Non-pigmented ciliary epithelial cell (primary cell): ENCODE measurements around the gene RGL4.

ENCODE experiments used
- DNase-seq: peaks from one replicate; pipeline ENCODE4 v3.0.0-alpha.2; 2010; ENCODE audit warnings: low read depth

RGL4 gene

DNA sequence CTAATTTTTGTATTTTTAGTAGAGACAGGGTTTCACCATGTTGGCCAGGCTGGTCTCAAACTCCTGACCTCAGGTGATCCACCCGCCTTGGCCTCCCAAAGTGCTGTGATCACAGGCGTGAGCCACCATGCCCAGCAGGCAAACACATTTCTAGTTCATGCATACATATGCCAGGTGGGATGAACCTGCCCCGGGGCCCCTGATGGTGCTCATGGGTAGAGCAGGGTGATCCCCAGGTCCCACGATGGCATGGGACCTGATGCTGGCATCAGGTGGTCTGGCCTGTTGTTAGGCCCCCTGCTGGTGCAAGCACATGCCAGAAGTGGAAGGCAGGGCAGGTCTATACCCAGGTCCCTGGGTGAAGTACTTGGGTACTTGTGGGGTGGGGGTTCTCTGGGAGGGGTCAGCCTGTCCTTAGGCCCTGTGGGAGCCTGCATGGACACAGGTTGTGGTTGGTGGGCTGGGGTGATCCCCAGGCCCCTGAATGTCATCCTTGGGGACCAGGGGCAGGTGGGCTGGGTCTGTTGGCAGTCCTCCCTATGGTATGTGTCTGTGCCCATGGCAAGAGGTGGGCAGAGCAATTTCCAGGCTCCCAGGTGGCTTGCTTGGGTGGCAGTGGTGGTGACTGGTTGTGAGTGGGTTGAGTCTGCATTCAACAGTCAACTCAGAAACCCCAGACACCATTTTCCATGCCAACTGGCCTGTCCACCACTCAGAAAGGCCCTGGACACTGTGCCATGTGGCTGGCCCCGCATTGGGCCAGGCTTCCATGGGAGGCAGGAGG lies 9.6 kb upstream of the RGL4 start:
- DNase-seq: no peak

DNA sequence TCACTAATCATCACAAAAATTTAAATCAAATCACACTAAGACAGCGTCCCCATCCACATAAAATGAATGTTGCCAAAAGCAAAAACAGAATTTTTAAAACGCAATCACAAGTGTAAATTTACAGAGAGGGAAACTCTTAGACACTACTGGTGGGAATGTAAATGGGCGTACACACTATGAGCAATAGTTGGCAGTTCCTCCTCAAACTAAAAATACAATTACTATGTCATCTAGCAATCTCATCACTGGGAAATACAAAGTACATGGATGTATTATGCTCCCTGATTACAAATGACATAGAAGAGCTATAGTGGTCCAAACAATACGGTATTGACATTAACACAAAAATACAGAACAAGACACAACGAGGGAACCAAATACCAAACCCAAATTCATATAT lies 8.7 kb upstream of the RGL4 start:
- DNase-seq: no peak

DNA sequence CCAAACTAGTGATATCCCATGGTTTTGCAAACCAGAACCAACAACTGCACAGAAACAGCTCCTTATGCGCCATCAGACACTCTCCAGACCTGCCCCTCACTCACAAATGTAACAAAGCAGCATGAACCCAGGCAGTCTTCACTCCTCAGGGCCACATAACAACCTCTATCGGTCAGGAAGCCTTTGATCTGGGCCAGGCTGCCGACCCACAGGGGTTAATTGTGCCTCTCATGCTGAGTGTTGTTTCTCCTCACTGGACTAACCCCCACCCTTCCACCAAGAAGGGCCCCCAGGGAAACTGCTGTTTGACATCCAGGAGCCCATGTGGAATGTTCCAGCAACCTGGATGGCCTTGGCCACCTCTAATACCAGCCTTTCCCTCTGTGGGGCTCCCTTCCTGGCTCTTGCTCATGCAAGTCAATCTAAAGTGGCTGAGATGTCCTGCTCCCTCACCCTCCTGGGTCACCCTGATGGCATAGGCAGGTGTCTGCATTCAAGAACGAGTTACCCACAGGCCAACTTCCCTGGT lies 7.9 kb upstream of the RGL4 start:
- DNase-seq: no peak

DNA sequence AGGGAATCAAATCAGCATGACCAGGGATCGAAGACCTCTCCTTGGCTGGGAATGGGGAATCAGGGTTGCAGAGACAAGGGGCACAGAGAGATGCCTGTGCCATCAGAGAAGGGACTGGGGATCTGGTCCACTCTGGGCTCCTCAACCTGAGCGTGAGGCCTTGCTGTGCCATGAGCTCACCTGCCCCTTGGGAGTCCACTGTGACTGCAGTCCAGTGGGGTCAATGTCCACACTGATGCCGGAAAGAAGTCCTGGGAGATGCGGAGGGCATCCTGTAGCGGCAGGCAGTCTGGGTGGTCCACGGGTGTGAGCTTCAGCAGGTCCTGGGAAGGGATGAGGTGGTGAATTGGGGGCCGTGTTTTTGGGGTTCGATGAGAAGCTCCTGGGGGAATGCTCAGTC lies 7.3 kb upstream of the RGL4 start:
- no peak for DNase-seq

DNA sequence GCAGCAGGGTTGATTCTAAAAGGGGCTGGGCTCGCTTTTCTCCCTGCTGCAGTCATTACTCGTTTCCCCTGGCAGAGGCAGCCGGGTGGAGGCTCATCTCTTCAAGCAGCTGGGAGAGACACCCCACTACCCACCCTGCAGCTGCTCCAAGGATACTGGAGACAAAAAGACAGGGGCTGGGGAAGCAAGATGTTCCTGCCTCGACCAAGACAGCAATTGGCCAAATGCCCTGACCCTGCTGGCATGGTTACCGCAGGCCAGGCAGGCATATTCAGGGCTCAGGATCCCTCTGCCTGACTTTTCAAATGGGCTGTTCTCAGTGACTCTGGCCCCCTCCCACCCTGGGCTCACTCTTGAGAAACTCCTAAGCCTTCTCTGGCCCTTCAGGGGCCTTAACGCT lies 6.8 kb upstream of the RGL4 start:
- no peak for DNase-seq

DNA sequence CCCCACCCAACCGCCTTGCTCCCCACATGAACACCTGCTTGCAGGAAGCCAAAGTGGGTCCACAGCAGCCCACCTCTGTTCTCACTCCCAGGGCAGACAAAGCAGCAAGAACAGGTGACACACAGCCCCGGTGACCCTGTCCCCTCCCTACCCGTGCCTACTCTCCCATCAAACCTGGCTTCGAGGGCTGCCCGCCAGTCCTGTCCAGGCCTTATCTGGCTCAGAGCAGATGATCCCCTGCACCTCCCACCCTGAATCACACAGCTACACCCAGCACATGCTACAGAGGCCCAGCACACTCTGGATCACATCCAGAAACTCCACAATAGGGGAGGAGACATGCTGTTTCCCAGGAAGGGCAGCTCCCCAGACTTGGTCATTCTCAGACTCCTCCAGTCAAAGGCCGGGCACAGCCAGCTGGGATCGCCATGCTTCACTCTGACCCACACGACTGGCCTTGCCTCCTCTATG lies 6.2 kb upstream of the RGL4 start:
- DNase-seq: no peak

DNA sequence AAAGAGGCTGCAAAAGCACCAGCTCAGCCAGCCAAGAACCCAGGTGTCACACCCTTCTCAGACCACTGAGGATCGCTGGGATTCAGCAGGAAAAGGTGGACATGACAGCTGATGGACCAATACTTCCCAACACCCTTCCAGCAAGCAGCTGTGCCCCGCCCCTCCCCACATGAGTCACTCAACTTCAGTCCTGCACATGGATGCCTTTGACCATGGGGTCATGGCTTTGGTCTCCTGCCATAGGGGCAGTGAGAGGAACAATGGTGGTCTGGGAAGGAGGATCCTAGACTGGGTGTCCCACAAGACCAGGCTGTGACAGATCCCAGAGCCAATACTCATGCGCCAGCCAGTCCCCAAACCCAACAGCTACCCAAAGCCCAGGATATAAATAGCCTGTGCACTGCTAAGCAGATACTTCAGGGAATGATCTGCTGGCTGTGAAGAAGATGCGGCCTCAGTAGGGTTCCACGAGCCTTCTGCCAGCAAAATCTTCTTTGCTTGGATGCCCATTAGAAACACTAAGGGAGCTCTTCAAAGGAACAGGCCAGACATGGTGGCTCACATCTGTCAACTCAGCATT lies 5.5 kb upstream of the RGL4 start:
- no peak for DNase-seq

DNA sequence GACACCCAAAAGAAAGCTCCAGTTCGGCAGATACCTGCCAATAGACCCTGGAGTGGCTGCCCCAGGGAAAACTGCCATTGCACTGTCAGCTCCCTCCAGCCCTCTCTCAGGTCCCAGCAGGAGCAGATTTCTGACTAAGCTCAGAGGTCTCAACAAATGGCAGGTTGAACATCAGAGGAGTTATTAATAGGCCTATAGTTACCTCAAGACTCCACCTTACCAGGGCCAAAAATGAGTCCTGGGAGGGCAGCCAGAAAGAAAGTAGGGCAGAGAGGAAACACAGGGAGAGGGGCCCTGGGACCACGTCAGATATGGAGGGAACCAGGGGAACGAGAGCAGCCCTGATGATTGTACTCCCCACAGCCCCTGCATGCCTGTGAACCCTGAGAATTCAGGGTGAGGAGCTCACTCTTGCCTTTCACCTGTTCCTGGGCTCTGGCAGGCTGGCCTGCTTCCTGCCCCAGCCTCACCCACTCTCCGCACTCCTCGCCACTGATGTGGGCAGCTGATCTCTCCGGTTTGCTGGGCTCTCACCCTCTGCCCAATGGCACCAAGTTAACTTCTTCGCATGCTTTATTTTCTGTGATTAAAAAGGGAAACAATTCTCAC lies 4.3 kb upstream of the RGL4 start:
- DNase-seq: no peak

DNA sequence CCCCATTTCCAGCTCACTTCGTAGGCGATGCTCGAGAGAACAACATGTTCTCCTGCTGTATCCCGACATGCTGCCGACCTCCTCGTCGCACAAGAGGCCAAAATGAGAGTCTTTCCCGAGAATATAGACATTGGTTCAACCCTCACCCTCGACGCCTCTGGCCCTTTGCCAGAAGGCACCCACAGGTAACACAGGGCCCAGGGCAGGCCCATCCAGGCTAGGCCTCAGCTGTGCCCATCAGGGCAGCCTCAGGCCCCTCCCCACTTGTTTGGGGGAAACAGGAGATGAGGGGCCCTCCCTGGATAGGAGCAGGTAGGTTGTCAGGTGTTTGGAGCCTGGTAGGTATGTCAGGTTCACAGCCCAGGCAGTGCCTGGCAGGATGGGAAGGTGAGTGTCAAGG lies 2.7 kb upstream of the RGL4 start:
- no peak for DNase-seq

DNA sequence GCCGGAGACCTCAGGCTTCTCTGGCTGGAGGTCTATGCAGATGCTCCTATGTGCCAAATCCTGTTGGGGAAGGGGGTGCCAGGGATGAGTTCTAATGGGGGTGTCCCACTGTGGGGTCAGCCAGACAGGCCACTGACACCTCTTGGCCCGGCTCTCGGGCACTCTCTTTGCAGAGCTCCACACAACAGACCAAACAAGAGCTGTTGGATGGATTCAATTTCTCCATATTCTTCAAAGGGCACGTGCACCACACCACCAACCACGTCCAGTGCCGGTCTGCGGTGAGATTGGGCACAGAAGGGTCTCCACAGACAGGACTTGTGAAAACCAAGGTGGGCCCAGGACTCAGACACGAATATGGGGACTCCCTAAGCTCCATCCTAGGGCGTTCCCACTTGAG lies 2.2 kb upstream of the RGL4 start:
- DNase-seq: no peak

DNA sequence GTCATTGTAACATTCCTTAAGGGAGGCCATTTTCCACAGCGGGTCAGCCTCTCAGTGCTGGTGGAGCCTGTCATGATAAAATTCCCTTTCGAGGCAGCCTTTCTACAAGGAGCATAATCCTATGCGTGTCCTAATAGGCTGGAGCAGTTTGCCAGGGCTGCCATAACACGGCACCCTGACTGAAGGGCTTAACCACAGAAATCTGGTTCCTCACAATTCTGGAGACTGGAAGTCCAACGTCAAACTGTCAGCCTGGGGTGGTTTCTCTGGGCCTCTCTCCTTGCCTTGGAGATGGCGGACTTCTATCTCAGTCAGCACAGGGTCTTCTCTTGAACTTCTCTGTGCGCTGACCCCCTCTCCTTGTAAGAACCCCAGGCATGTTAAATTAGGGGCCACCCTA lies 1.4 kb upstream of the RGL4 start:
- DNase-seq: no peak

DNA sequence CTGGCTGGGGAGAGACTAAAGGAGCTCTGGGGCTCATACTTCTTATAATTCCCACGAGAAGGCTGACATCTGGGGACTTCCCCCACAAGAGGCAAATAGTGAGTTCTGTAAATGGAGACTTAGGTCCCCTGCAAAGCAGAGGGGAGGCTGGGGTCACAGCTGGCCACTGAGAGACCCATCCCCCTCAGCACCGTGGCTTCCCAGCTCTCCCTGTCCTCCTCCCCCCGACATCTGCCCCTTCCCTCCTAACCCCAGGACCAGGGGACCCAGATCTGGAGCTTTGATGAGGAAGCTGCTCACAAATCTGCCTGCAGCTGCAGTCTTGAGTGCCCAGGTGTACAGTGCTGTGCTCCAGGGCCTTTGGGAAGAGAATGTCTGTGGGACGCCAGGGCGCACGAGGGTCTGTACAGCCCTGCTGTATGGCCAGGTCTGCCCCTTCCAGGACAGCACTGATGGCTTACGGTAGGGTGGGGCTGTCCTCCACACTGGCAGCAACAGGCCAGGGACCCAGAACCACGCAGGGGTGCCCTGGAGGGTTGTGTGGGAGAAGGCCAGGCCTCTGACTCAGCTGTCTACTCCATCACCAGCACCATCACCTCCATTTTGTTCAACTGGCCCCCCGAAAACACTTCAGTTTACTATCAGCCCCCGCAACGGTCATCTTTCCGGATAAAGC lies 1.1 kb downstream of the RGL4 start:
- DNase-seq: no peak

DNA sequence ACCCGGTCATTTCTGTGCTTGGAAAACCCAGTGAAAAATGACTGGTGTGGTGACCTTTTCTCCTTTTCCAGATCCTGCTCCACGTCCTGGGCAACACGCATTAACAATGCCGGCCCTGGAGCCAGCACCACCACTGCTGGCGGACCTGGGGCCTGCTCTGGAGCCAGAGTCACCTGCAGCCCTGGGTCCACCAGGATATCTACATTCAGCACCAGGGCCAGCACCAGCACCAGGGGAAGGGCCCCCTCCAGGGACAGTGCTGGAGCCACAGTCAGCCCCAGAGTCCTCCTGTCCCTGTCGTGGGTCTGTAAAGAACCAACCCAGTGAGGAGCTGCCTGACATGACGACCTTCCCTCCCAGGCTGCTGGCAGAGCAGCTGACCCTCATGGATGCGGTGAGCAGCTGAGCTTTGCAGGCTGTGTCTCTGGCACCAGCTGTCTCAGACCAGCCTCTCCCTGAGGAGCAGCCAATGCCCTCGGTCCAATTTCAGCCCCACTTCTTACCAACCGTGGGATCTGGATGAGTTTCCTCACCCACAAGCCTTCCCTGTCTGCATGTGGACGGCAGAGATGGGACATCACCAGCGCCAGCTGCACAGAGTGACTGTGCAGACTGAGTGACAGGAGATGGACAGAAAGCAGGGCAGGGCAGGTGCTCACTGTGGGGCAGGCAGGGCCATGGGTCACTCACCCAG lies 1.9 kb downstream of the RGL4 start:
- no peak for DNase-seq

DNA sequence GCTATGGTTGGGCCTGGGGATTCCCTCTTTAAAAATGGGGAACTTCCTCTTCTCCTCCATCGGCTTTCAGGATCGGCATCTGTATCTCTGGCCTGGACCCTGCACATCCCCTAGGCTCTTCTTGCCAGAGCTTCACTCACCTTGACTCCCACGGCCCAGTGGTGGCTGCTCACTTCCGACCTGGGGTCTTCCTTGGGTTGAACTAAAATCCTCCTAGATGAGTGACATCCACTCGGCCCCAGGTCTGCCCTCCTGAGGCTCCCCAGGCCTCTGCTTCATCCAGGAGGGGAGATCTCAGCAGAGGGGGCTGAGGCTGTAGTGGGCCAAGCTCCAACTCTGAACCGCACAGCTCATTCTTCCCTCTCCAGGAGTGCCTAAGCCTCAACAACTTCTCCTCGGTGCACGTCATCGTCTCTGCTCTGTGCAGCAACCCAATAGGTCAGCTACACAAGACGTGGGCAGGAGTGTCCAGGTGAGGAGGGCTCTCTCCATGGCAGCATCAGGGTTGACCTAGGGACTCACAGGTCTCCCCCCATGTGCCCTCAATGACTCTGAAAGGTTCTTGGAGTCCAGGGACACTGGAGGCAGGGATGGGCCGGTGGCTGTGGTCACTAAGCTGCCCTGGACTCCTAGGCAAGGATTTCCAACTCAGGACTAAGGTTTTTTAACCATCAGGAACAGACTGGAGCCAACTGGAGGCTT lies 3.3 kb downstream of the RGL4 start:
- DNase-seq: no peak

DNA sequence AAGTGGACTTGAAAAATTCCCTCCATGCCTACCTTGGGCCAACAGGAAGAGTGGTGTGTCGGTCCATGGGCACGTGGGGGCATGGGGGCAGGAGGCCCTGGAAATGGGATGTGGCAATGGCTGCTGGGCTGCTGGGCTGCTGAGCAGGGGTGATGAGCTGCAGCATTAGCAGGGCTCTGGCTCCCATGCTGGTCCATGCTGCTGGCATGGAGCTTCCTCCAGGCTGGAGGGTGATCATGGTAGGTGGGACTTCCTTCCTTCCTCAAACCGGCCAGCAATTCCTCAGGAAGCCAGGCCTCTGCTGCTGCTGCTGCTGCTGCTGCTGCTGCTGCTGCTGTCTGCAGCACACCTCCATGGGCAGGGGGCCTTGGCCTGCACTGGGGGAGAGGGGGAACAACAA lies 4.3 kb downstream of the RGL4 start:
- no peak for DNase-seq

DNA sequence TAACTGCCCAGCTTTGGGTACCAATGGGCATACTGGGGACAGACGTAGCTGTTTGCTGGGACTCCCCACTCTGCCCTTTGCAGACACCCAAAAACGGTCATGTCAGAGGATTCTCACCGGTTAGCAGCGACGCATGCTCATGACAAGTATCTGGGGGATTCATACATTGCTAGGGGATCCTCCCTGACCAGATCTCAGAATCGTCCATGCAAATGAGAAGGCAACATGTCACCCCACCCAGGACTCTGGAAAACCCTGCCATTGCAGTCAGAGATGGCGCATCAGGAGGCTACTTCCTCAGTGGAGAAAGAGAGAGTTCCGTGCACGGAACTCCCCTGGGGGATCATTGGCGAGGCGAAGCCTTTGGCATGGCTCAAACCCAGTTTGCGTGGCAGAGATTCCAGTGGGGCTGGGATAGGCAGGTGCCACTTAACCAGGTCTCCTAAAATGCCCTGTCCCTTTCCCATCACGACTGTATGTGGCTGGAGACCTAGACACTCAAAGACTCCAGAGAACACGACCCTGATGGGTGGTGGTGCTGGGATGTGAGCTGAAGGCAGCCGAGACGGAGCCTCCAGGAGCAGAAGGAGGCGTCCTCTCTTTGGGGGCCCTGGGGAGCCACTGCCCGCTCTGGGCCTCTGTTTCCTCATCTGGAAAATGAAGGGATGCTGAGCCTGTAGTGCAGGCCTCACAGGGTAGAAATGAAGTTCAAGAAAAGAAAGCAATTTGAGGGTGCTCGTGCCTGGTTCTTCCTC lies 4.9 kb downstream of the RGL4 start:
- DNase-seq: no peak

DNA sequence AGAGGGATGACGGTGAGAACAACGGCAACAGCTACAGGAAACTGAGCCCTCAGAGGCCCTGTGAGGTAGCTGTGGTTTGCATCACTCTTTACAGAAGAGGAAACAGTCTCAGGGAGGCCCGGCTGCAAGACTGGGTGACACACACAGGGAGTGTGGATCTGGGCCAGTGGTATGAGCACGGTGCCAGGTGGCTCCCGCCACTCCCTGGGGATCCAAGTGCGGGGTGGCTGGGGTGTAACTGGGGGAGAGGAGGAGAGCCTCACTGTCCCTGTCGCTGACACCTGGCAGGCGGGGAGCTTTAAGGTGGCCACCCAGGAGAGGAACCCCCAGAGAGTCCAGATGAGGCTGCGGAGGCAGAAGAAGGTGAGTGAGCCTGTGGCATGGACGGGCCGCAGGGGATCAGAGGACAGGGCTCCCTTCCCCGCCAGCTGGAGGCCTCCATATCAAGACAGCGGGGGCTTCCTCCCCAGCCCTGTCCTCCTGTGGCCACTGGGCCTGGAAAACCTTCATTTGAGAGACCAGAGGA lies 5.6 kb downstream of the RGL4 start:
- no peak for DNase-seq

DNA sequence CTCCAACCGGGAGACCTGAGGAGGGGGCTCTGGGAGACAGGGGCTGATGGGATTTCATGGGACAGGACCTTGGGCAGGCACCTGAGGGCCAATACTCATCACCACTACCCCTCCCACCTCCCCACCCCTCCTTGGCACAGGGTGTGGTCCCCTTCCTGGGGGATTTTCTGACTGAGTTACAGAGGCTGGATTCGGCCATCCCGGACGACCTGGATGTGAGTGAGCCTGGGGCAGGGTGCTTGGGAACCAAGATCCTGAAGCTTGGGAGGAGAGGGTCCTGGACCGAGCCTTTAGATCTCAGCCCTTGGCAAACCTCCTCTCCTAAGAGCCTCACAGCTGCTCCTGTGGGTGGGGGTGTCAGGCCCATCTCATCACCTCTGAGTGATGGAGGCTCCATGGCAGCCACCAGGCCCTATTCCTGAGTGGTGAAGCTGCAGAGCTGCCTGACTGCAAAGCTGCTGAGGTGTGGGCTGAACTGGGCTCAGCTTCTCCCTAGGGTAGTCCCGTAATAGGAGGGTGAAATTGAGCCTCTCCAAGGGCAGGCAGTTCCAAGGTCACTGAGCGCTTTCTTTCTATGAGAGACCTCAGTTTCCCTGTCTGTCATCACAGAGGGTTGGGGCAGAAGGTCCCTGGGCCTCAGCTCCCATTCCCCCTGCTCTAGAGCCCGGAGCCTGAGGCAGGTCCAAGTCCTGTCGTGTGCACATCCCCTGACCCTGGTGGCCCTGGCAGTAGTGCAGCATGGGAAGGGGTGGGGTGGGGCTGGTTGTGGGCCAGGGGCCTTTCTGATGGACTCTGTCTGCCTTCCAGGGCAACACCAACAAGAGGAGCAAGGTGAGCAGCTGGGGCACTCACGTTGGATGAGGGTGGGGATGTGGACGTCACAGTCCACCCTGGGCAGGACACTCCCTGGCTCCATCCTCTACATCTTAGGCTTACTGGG lies 6.5 kb downstream of the RGL4 start:
- DNase-seq: no peak

DNA sequence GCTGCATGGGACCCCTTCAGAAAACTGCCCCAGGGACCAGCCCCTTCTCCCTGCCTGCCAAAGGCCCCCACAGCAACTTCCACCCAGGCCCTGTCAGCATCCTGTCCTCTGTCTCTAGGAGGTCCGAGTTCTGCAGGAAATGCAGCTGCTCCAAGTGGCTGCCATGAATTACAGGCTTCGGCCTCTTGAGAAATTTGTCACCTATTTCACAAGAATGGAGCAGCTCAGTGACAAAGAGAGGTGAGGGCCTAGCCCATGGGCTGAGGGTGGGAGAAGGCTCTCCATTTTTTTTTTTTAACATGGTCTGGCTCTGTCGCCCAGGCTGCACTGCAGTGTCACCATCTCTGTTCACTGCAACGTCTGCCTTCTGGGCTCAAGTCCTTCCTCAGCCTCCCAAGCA lies 7.3 kb downstream of the RGL4 start:
- no peak for DNase-seq
